NCI-H187 (cell line): ENCODE measurements around the gene LKAAEAR1.

Experiments
- DNase-seq, 2 experiments: peaks; one replicate each; lab custom pipeline; 2025; lab: John Stamatoyannopoulos, UW

LKAAEAR1 gene

GRCh38 chr20:64078934-64079272 lies 5.3 kb downstream of the LKAAEAR1 start:
- DNase-seq = no peak

- no peak for DNase-seq
Observed at GRCh38 chr20:64077876-64078551, 6.2 kb downstream of the LKAAEAR1 start.

- no peak for DNase-seq
Observed at GRCh38 chr20:64077541-64077875, 6.7 kb downstream of the LKAAEAR1 start.

GRCh38 chr20:64077094-64077493 lies 7.1 kb downstream of the LKAAEAR1 start:
- DNase-seq = no peak

- no peak for DNase-seq
Observed at GRCh38 chr20:64076061-64076997, 7.9 kb downstream of the LKAAEAR1 start.

- DNase-seq = no peak
Observed at GRCh38 chr20:64075556-64075955, 8.6 kb downstream of the LKAAEAR1 start.

- no peak for DNase-seq
Observed at GRCh38 chr20:64074963-64075362, 9.2 kb downstream of the LKAAEAR1 start.

- DNase-seq = no peak
Observed at GRCh38 chr20:64074184-64074789, 9.9 kb downstream of the LKAAEAR1 start.

GRCh38 chr20:64073476-64074183 lies 10.6 kb downstream of the LKAAEAR1 start:
- no peak for DNase-seq

- no peak for DNase-seq
Observed at GRCh38 chr20:64072498-64073063, 11.6 kb downstream of the LKAAEAR1 start.

- no peak for DNase-seq
Observed at GRCh38 chr20:64071341-64072332, 12.6 kb downstream of the LKAAEAR1 start.

- no peak for DNase-seq
Observed at GRCh38 chr20:64070244-64070993, 13.8 kb downstream of the LKAAEAR1 start.

GRCh38 chr20:64069614-64070243 lies 14.5 kb downstream of the LKAAEAR1 start:
- no peak for DNase-seq

- no peak for DNase-seq
Observed at GRCh38 chr20:64069209-64069613, 15.0 kb downstream of the LKAAEAR1 start.

- DNase-seq = no peak
Observed at GRCh38 chr20:64068386-64069208, 15.6 kb downstream of the LKAAEAR1 start.

- DNase-seq = no peak
Observed at GRCh38 chr20:64067733-64068307, 16.4 kb downstream of the LKAAEAR1 start.

GRCh38 chr20:64067005-64067632 lies 17.1 kb downstream of the LKAAEAR1 start:
- no peak for DNase-seq

GRCh38 chr20:64065974-64066343 lies 18.2 kb downstream of the LKAAEAR1 start:
- DNase-seq = no peak
